A549 (cell line): Measurements from ENCODE around the gene CNTNAP2.

Source experiments
- POLR2A ChIP-seq: IDR thresholded peaks from 2 replicates; pipeline ENCODE4 v1.6.1; 2012; ENCODE audit warnings: mild to moderate bottlenecking, low read length
- RCOR1 ChIP-seq: fragments of 150-350 bp; IDR thresholded peaks from 2 replicates; pipeline ENCODE4 v1.6.1; 2014; ENCODE audit warnings: antibody characterized with exemption, low read length, low read depth
- TF ChIP-seq, protein P1 (sequence below): fragments of 450-650 bp; IDR thresholded peaks from 2 replicates; pipeline ENCODE4 v1.6.1; 2014; ENCODE audit warnings: antibody characterized with exemption
- TF ChIP-seq, protein P2 (sequence below): fragments of >200 bp; sonication (Bioruptor Twin); formaldehyde crosslinking; IDR thresholded peaks from 3 replicates; pipeline ENCODE4 v1.5.1; 2016
- TF ChIP-seq, protein P3 (sequence below): fragments of 200-600 bp; sonication (generic); IDR thresholded peaks from 2 replicates; pipeline ENCODE4 v1.6.1; 2016; ENCODE audit warnings: antibody characterized with exemption, mild to moderate bottlenecking, moderate library complexity

DNA sequence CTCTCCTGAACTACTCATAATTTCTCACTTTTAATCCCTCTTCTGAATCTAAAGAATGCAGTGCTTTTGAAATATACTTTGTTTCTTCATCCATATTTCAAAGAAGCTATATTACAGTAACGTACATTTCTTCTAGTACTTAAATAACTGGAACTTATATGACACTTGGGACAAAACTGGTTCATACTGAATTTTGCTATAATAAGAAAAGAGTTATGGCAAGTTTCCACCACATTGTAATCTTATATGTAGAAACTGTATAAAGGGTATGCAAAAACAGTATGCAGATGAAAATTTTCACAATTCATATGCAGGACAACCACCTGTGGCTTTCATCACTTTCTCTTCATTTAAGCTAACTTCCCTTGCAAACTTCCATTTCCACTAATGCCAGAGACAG lies 785.7 kb downstream of the CNTNAP2 start:
- TF ChIP-seq POLR2A (no peak), RCOR1 (no peak)
- TF ChIP-seq, protein P1, sequence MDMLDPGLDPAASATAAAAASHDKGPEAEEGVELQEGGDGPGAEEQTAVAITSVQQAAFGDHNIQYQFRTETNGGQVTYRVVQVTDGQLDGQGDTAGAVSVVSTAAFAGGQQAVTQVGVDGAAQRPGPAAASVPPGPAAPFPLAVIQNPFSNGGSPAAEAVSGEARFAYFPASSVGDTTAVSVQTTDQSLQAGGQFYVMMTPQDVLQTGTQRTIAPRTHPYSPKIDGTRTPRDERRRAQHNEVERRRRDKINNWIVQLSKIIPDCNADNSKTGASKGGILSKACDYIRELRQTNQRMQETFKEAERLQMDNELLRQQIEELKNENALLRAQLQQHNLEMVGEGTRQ, result no peak
- TF ChIP-seq, protein P2, sequence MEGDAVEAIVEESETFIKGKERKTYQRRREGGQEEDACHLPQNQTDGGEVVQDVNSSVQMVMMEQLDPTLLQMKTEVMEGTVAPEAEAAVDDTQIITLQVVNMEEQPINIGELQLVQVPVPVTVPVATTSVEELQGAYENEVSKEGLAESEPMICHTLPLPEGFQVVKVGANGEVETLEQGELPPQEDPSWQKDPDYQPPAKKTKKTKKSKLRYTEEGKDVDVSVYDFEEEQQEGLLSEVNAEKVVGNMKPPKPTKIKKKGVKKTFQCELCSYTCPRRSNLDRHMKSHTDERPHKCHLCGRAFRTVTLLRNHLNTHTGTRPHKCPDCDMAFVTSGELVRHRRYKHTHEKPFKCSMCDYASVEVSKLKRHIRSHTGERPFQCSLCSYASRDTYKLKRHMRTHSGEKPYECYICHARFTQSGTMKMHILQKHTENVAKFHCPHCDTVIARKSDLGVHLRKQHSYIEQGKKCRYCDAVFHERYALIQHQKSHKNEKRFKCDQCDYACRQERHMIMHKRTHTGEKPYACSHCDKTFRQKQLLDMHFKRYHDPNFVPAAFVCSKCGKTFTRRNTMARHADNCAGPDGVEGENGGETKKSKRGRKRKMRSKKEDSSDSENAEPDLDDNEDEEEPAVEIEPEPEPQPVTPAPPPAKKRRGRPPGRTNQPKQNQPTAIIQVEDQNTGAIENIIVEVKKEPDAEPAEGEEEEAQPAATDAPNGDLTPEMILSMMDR, result no peak
- TF ChIP-seq, protein P3, sequence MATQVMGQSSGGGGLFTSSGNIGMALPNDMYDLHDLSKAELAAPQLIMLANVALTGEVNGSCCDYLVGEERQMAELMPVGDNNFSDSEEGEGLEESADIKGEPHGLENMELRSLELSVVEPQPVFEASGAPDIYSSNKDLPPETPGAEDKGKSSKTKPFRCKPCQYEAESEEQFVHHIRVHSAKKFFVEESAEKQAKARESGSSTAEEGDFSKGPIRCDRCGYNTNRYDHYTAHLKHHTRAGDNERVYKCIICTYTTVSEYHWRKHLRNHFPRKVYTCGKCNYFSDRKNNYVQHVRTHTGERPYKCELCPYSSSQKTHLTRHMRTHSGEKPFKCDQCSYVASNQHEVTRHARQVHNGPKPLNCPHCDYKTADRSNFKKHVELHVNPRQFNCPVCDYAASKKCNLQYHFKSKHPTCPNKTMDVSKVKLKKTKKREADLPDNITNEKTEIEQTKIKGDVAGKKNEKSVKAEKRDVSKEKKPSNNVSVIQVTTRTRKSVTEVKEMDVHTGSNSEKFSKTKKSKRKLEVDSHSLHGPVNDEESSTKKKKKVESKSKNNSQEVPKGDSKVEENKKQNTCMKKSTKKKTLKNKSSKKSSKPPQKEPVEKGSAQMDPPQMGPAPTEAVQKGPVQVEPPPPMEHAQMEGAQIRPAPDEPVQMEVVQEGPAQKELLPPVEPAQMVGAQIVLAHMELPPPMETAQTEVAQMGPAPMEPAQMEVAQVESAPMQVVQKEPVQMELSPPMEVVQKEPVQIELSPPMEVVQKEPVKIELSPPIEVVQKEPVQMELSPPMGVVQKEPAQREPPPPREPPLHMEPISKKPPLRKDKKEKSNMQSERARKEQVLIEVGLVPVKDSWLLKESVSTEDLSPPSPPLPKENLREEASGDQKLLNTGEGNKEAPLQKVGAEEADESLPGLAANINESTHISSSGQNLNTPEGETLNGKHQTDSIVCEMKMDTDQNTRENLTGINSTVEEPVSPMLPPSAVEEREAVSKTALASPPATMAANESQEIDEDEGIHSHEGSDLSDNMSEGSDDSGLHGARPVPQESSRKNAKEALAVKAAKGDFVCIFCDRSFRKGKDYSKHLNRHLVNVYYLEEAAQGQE, result no peak
